BLaER1 (cell line): ENCODE data around the gene HAUS7.

ENCODE experiments used
- H3K27ac ChIP-seq: shearing (Covaris generic); formaldehyde crosslinking; 2 replicates; pipeline ENCODE4 v1.8.1; 2022
- H3K27me3 ChIP-seq: shearing (Covaris generic); formaldehyde crosslinking; 2 replicates; pipeline ENCODE4 v1.8.1; 2022
- H3K36me3 ChIP-seq: shearing (Covaris generic); formaldehyde crosslinking; 2 replicates; pipeline ENCODE4 v1.8.1; 2022
- H3K4me1 ChIP-seq: shearing (Covaris generic); formaldehyde crosslinking; 2 replicates; pipeline ENCODE4 v1.8.1; 2022
- H3K4me2 ChIP-seq: shearing (Covaris generic); formaldehyde crosslinking; 2 replicates; pipeline ENCODE4 v1.8.1; 2022
- H3K4me3 ChIP-seq: shearing (Covaris generic); formaldehyde crosslinking; 2 replicates; pipeline ENCODE4 v1.8.1; 2022
- H3K9ac ChIP-seq: shearing (Covaris generic); formaldehyde crosslinking; 2 replicates; pipeline ENCODE4 v1.8.1; 2022
- H3K9me3 ChIP-seq: shearing (Covaris generic); formaldehyde crosslinking; 2 replicates; pipeline ENCODE4 v1.8.1; 2022
- H4K20me1 ChIP-seq: shearing (Covaris generic); formaldehyde crosslinking; 2 replicates; pipeline ENCODE4 v1.8.1; 2022
- Cebpa-rat ChIP-seq: shearing (Covaris generic); IDR thresholded peaks from 2 replicates; pipeline ENCODE4 v1.8.1; 2022

The HAUS7 gene

GRCh38 chrX:153416781-153417450 is 53.5 kb downstream of the HAUS7 start:
- H3K4me1 ChIP-seq: peaks cover 22% of the 10 kb centered on the region
- H3K9me3 ChIP-seq: peaks cover 16% of the 10 kb centered on the region; the same call in 1 of the 2 replicates
- no peak for TF ChIP-seq Cebpa-rat
- H3K9ac ChIP-seq: no peak overlapping the region
- peaks cover 15% of the 10 kb centered on the region; the same call in 1 of the 2 replicates for H4K20me1 ChIP-seq
- peaks cover 88% of the 10 kb centered on the region for H3K27me3 ChIP-seq
- no peak overlapping the region for H3K4me3 ChIP-seq
- no peak overlapping the region for H3K27ac ChIP-seq
- no peaks in the 10 kb centered on the region for H3K36me3 ChIP-seq
- H3K4me2 ChIP-seq: peak overlapping the region; percentile 18

DNA sequence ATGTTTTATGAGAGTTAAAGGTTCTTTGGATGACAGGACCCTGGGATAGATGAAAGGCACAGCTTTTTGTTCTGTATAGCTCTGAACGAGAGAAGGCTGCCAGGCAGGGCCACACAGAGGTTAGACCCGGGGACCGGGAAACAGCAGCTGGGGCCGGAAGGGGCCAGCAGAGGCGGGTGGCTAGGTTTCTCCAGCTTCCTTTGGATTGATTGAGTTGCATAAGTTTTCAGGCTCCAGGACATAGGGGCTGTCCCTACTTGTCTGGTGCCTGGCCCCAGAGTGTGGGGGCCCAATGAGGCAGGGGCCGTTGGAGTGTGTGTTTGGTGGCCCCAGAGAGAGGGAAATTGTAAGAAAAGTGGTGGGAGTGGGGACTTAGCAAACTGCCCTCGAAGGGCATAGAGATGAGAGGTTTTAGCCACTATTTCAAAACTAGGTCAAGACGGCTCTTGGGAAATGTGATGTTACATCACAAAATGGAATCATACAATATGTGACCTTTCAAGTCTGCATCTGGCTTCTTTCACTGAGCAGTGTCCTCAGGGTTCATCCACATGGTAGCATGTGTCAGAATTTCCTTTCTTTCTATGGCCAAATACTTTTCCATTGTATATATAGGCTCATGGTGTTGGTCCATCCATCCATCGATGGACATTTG is 55.4 kb downstream of the HAUS7 start:
- Histone ChIP-seq H3K9ac (no peak overlapping the region), H3K27ac (no peak overlapping the region), H3K9me3 (no peaks in the 10 kb centered on the region), H3K4me3 (no peak overlapping the region), H4K20me1 (peaks cover 20% of the 10 kb centered on the region; the same call in 1 of the 2 replicates), H3K27me3 (peaks cover 96% of the 10 kb centered on the region), H3K36me3 (no peaks in the 10 kb centered on the region), H3K4me1 (peaks cover 27% of the 10 kb centered on the region), H3K4me2 (no peak overlapping the region)
- no peak for TF ChIP-seq Cebpa-rat

DNA sequence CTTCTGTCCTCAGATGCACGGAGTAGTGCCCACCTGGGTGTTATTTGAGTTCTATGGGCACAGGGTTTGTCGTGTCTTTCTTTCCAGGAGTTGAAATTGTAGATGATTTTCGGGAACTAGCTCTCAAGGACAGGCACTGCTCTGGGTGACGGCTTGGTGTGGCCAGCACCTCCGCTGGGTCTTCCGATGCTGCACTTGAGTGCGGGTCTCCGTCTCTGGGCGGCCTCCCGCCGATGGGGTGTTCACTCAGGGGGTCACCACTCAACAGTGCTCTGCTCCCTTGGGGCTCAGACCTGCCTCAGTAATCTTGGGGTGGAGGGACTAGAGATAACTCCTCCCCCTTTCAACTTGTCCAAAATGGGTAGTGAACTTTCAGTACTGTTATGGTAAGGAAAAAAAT is 56.6 kb downstream of the HAUS7 start:
- Histone ChIP-seq H3K4me3 (no peak overlapping the region), H3K9me3 (no peaks in the 10 kb centered on the region), H3K36me3 (no peaks in the 10 kb centered on the region), H3K4me2 (no peak overlapping the region), H3K9ac (no peak overlapping the region), H3K27ac (no peak overlapping the region), H3K4me1 (peaks cover 27% of the 10 kb centered on the region), H3K27me3 (peaks cover 94% of the 10 kb centered on the region), H4K20me1 (peaks cover 20% of the 10 kb centered on the region; the same call in 1 of the 2 replicates)
- no peak for TF ChIP-seq Cebpa-rat

- Histone ChIP-seq H3K27ac (no peak overlapping the region), H3K36me3 (no peaks in the 10 kb centered on the region), H3K4me1 (peaks cover 23% of the 10 kb centered on the region), H3K9me3 (no peaks in the 10 kb centered on the region), H3K4me2 (no peak overlapping the region), H3K4me3 (no peak overlapping the region), H4K20me1 (peaks cover 20% of the 10 kb centered on the region; the same call in 1 of the 2 replicates), H3K9ac (no peak overlapping the region), H3K27me3 (peaks cover 87% of the 10 kb centered on the region)
- TF ChIP-seq Cebpa-rat: no peak
Measured at GRCh38 chrX:153412746-153413720, 57.3 kb downstream of the HAUS7 start.

DNA sequence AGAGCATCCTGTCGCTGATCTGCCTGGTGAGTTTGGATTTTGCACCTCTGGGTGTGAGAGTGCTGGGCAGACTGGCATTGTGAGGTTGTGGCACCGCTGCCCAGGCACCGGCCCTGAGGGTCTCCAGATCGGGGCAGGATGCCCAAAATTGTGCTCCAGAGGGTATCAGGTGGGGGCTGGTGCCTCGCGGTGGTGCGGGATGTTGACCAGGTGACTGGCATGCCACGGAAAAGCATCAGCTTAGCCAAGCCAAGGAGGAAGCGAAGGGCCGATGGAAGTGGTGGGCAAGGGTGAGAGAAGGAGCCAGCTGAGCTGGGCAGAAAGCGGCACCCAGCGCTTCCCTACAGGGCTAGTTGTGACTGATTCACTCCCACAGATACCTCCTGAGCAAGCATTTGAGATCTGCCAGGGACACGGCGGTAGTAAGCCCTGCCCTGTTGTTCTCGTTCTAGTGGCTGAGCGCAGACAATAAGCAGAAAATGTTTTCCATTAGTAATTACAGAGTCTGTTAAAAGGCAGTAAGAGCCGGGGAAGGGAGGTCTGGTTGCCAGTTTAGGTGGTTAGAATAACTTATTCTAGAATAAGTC is 58.3 kb downstream of the HAUS7 start:
- peaks cover 20% of the 10 kb centered on the region; the same call in 1 of the 2 replicates for H4K20me1 ChIP-seq
- peaks cover 14% of the 10 kb centered on the region for H3K4me1 ChIP-seq
- H3K36me3 ChIP-seq: no peaks in the 10 kb centered on the region
- no peak overlapping the region for H3K27ac ChIP-seq
- peaks cover 81% of the 10 kb centered on the region for H3K27me3 ChIP-seq
- H3K4me3 ChIP-seq: peak overlapping the region; percentile 51
- no peaks in the 10 kb centered on the region for H3K9me3 ChIP-seq
- no peak for TF ChIP-seq Cebpa-rat
- H3K9ac ChIP-seq: no peak overlapping the region
- peak overlapping the region; percentile 58 for H3K4me2 ChIP-seq

DNA sequence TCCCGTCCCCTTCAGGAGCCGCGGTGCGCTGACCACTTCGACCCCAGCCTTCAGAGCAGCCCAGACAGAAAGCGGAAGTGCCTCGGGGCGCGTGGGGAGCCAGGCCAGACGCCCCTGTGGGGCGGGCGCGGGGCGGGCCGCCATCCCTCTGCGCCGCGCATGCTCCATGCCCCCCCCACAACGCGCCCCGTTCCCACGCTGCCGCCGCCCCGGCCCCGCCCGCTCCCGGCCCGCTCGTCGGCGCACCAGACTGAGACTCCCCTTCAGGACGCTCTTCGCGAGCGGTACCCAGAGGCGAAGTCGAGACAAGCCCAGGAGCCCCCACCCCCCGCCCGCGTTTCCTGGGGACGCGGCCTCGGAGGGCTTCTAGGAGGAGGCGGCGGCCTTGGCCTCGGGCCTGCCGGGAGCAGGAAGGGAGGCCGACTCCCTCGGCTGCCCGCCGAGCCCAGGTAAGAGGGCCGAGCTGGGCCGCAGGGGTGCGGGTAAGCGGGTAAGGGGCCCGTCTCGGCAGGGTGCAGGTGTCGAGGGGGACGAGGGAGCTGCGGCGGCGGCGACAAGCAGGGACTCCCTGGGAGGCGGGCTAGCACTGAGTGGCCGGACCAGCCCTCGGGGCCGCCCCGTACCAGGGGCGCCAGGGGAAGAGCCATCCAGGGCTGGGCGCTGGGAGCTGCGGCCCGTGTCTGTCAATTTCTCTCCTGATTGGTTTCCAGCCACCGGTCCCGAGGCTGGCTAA is 59.0 kb downstream of the HAUS7 start, which contains the start of gene ZFP92:
Gene ZFP92, plus strand, starts transcription at position 218 of the 733 bp plus-strand sequence. CDS start 6,851 bp downstream, outside the sequence.
- no peak for TF ChIP-seq Cebpa-rat
- H3K27me3 ChIP-seq: peaks cover 78% of the 10 kb centered on the region
- peak within 1 kb of the TSS; percentile 51 for H3K4me3 ChIP-seq
- H3K4me2 ChIP-seq: peak within 1 kb of the TSS; percentile 58
- H3K4me1 ChIP-seq: peaks cover 9% of the 10 kb centered on the region
- peaks cover 24% of the 10 kb centered on the region; the same call in 1 of the 2 replicates for H4K20me1 ChIP-seq
- H3K9ac ChIP-seq: no peak within 1 kb of the TSS
- no peak within 1 kb of the TSS for H3K27ac ChIP-seq
- H3K9me3 ChIP-seq: no peaks in the 10 kb centered on the region
- no peaks in the 10 kb centered on the region for H3K36me3 ChIP-seq

DNA sequence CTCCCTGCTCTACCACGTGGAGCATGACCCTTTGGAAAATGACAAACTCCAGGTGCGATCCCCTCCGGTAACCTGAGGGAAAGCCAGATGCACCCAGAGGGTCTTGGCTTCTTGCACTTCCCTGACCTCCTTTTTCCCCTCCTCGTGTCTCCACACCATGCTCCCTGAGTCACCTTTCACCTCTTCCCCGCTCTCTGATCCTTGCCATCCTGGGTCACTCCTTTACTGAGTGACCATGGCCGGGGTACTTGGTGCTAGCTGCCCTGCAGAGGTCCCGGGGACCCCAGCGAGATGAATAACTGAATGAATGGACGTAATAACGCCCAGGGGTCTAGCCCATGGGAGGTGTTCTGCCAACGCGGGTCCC is 59.5 kb downstream of the HAUS7 start:
- no peaks in the 10 kb centered on the region for H3K36me3 ChIP-seq
- H3K27me3 ChIP-seq: peaks cover 78% of the 10 kb centered on the region
- no peak overlapping the region for H3K9ac ChIP-seq
- H3K27ac ChIP-seq: no peak overlapping the region
- H3K4me2 ChIP-seq: no peak overlapping the region
- no peak for TF ChIP-seq Cebpa-rat
- peaks cover 24% of the 10 kb centered on the region; the same call in 1 of the 2 replicates for H4K20me1 ChIP-seq
- no peak overlapping the region for H3K4me3 ChIP-seq
- no peaks in the 10 kb centered on the region for H3K9me3 ChIP-seq
- H3K4me1 ChIP-seq: peaks cover 9% of the 10 kb centered on the region

DNA sequence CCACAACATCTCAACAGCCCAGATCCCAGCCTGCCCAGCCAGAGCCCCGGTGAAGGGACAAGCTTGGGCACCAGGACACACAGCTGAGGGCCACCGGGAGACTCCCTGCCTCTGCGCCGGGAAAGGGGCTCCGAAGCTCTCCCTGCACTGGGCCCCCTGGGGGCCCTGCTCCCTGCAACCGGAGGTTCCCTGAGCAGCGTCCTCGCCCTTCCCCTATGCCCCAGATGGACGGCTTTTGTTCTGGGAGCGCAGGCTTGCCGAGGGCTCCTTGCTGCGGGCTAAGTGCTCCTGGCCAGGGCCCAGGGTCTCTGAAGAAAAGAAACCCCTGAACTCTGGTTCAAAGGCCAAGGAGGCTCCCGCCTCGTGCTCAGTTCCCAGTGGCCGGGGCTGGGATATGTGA is 60.0 kb downstream of the HAUS7 start:
- no peak overlapping the region for H3K9ac ChIP-seq
- H3K36me3 ChIP-seq: no peaks in the 10 kb centered on the region
- no peak overlapping the region for H3K4me2 ChIP-seq
- H3K4me1 ChIP-seq: peaks cover 9% of the 10 kb centered on the region
- peaks cover 78% of the 10 kb centered on the region for H3K27me3 ChIP-seq
- H3K27ac ChIP-seq: no peak overlapping the region
- TF ChIP-seq Cebpa-rat: no peak
- H4K20me1 ChIP-seq: peaks cover 24% of the 10 kb centered on the region; the same call in 1 of the 2 replicates
- H3K9me3 ChIP-seq: no peaks in the 10 kb centered on the region
- H3K4me3 ChIP-seq: no peak overlapping the region
